HG03097 (cell line): ENCODE data around the gene SORL1-AS1.

Experiments
- ATAC-seq: cut with Tn5 transposase; IDR thresholded peaks from one replicate; pipeline ENCODE4 v1.9.1; 2021; ENCODE audit not compliant: unreplicated experiment, low FRiP score

Gene SORL1-AS1

DNA sequence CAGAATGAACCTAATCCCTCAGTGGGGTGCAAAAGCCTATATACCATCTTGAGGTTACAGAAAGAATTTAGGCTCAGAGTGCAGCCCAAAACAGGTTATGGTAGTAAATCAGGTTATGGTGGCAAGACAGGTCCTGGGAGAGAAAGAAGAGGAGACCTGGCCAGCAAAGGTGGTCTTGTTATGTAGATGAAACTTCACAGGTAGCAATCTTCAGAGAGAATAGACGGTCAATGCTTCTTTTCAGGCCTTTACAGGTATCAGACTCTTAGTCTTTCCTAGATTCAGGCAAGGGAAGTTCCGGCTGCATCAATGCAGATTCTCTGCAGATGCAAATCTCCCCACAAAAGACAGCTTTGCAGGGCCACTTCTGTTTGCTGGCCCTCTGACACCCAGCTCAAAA lies 46.5 kb downstream of the SORL1-AS1 start:
- ATAC-seq: no peak

DNA sequence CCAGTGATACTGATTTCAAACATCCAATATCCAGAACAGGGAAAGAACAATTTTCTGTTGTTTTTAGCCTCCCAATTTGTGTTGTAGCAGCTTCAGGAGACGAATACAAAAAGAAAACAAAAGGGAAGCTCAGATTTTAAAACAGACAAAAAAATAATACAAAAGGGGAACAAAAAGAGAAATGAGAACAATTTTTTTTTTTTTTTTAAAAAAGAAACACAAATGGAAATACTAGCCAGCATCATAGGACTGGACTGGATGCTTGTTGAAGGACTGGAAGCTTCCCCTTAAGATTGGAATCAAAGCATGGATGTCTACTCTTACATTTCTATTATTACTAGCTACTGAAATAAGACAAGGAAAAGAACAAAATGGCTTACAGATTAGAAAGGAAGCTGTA lies 47.1 kb downstream of the SORL1-AS1 start:
- ATAC-seq: no peak

DNA sequence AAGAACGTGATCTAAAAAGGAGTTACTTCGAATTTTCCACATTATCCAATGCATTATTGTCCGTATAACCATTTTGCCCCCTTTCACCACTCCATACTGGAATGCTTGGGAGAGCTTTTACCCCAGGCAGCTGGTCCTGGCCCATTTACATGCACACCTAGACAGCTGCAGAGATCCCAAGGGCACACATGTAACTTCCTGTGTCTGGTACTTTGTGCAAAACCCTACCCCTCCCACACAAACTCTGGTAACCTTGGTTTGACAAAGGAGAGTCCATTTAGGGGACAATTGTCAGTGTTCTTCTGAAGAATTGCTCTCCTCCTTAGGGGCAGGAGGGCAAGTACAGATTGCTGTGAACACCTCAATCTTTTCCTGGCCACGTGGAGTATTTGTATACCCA lies 58.0 kb downstream of the SORL1-AS1 start:
- ATAC-seq: no peak

DNA sequence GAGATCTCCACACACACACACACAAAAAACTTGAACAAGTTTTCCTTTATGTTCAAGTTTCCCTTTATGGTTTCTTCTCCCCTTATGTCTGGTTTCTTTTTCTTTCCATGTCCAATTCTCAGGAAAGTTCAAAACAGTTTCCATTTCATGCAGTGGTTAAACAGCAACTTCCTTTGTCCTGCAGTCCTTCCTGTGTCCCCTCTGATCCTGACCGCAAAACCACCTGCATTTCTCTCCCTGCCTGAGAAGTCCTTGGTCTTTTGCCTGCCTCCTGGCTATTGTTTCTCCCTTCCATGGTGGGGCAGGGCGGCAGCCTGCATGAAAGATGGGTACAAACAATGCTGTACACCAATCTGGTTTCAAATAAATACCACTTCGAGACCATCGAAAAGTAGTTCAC lies 58.9 kb downstream of the SORL1-AS1 start:
- no peak for ATAC-seq

DNA sequence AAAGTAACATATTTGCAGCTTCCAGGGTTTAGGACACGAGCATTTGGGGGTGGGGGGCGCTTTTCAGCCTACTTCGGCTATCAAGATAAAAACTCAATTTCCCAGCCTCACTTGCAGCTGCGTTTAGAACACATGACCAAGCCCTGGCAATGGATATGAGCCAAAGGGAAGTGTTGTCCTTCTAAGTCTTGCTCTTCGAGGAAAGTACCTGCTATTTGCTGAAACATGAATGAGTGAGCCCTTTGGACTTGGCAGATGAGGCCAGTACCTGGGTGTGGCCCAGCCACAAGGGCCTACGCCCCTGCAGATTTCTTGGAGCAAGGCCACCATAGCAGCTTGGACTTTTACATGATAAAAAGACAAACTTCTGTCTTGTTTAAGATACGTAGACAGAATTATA lies 60.9 kb downstream of the SORL1-AS1 start:
- no peak for ATAC-seq

DNA sequence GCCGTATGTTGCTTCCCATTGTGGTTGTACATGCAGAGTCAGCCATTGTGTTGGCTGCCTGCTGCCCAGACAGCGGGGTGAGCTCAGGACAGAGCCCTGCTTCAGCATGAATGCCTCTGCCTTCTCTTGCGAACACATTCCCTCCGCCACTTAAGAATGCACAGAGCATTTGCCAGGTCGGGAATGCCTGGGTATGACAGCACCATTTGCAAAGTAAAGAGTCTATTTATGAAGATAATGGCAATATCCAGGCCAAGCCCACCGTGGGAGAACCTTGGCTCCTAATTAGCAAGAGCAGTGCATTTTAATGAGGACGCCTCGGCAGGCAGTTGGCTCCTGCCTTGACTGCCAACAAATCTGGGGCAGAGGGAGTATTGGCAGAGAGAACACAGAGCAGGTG lies 63.1 kb downstream of the SORL1-AS1 start:
- no peak for ATAC-seq
